Head of caudate nucleus (tissue), 42 donors: Measurements from ENCODE around the gene HIVEP1.

ENCODE experiments used
- DNase-seq, 42 donors: peaks; one replicate each; pipeline versions ENCODE4 v3.0.0 to v3.0.0-alpha.2; 2020 to 2021; ENCODE audit warnings: mixed read lengths in 7 of 42
- intact Hi-C: fragments of 100-400 bp; cut with DNase I; formaldehyde crosslinking; loops from one replicate; pipeline ENCODE4 v1.15.0; 2022

HIVEP1 gene

DNA sequence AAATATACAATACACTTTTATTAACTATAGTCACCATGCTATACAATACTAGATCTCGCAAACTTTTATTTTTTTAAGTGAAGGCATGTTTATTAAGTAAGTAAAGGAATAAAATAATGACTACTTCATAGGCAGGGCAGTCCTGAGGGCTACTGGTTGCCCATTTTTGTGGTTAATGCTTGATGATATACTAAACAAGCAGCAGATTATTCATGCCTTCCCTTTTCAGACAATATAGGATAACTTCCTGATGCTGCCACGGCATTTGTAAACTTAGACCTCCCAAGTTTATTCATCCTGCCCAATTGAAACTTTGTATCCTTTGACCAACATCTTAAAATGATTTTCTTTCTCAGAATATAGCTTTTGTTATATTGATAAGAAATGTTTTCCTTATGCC is 24.7 kb upstream of the HIVEP1 start:
- intact Hi-C loops: no loop called here
- no peak for DNase-seq

DNA sequence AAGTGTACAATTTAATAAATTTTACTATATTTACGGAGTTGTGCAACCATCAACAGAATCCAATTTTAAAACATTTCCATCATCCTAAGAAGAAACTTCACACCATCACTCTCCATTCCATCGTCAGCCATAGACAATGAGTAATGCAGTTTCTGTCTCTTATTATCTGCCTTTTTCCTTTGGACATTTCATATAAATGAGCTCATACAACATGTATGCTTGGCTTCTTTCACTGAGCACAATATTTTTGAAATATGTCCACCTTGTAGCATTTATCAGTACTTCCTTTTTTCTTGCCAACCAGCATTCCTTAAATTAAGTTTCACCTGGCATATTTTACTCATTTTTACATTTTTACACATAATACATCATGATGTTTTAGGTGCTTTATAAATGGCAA is 22.7 kb upstream of the HIVEP1 start:
- intact Hi-C loops: no loop called here
- no peak for DNase-seq

DNA sequence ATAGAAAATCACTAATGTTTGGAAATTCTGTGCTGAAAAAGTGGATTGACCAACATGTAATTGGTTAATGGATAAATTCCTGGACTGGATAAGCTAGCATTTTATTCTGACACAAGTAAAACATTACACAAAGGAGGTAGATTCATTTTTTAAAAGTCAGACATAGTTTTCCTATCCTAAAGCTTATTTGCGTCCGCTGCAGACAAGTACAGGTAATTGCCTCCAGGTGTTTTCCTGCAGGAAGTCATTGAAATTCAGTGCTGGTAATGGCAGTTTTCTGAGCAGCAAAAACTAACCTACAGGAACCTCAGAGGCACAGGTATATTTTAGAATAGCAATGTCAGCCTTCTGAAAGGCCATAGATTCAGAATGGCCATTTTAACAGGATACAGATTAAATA is 20.0 kb upstream of the HIVEP1 start:
- intact Hi-C loops: no loop called here
- DNase-seq: no peak

DNA sequence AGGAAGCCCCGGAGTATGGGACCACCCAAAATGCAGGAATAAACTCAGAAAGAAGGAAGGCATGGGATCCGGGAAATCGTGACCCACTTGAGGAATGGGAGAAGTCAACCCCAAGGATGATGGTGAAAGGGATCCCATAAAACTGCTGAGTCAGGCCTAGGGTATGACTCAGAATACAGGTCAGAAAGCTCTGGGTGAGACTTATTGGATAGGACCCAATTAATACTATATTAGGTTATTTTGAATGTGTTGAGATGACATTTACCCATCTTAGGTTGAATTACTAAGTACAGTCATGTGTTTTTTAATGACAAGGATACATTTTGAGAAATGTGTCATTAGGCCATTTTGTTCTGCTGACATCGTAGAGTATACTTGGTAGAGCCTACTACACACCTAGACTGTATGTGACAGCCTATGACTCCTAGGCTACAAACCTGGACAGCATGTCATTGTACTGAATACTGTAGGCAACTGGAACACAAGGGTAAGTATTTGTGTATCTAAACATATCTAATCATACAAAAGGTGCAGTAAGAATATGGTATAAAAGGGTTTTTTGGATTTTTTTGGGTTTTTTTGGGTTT is 17.1 kb upstream of the HIVEP1 start:
- no peak for DNase-seq
- intact Hi-C loops: no loop called here

DNA sequence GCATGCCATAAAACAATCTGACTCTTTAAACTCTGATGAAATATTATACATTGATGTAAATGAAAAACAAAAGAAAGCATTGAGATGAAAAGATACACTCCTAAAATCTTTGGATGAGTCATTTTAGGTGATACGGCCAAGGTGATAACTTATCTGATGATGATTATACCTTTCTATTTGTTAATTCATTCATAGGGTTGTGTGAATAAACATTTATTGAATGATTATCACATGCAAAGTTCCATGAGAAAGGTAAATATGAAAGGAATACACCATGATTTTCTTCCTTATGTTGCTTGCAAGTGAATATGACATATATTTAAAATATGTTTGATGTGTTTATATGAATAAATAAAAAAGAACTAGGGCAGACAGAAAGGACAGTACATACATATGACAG is 15.4 kb upstream of the HIVEP1 start:
- intact Hi-C loops: no loop called here
- no peak for DNase-seq

DNA sequence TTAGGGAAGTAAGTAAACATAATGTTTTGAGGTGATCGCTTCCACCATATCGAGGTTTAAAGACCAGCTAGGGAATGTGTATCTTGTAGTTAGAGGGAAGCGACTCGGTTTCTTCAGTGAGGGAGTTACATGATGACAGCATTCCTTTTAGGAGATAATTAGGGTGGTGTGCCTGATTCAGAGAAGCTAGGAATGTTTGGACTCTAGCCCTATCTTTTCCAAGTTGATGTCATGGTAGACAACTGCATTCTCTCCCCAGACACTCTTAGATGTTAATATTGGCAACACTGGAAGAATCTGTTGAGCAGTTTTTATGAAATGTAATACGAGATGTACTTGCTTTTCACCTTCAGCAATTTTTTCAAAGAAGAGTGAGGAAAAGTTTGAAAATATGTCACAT is 12.9 kb upstream of the HIVEP1 start:
- DNase-seq: no peak
- intact Hi-C loops: no loop called here

DNA sequence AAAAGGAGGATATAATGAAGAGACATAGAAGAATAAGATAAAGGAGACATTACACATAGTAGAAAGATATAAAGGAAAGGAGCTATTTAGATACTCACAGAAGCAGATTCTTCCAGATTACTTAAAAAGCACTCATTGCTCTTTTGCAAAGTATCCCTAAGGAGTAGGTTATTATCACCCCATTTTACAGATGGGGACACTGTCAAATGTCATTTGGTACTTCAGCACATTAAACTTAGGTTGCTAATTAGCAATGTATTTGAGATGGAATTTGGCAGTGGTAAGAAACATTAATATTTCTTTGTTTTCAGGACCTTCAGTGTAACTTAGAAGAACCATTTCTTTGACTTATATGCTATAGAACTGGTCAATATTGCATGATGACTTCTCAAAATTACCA is 11.9 kb upstream of the HIVEP1 start:
- DNase-seq: no peak
- intact Hi-C loops: no loop called here

DNA sequence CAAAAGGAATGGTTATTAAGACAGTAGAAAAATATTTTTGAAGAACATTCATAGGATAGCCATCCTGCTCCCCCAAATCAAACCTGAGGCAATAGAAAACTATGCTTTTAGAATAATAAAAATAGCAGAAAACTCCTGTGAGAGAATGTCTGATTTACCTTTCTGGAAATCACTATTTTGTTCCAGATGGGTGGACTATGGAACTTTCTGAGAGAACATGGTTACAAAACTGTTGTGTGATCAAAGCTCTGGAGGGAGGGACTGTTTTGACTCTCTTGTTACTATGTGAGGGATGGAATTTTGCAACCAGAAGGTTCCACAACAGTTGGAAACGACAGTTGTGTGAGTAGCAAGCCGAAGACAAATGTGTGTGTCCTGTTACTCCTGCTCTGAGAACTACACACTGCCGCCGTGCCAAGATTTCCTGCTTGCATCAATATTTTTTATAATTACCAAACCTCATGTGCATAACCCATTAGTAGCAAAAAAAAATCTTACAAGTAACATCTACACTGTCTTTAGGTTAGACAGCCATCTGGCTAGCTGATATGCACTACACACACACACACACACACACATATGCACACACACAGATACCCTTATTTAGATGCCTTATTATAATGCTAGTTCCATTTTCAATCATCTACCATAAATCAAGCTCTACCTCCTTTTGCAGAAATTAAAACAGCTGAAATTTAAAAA is 11.0 kb upstream of the HIVEP1 start:
- no peak for DNase-seq
- intact Hi-C loops: no loop called here

DNA sequence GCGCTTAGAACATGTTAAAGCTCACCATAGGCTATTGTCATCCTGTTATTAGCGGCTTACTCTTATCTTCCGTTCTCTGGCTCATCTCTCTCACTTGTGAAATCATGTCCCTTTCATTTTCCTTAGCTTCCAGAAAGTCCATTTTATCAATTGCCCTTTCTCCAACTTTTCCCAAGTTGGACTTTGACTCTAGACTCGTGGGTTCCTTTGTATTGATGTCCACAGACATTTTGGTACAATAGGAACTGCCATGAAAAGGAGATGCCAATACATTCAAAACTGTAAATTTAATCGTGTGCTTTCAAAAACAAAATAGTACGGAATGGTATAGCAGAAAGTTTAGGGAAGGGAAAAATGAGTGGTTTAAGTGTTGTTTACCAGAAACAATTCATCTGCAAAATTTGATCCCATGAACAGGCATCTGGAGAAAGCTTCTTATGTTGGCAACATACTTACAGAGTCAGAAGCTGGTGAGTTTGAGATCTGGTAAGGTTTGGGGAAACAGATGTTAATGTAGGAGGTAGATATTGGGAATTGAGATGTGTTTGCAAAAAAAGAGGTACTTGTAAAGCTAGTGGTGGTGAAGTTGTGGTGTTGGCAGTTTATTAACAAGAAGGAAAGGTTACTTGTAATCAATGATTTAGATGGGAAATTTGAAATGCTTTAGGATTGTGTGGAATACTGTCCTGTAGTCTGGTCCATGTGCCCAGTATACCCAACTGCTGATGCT is 10.2 kb upstream of the HIVEP1 start:
- intact Hi-C loops: no loop called here
- DNase-seq: no peak

DNA sequence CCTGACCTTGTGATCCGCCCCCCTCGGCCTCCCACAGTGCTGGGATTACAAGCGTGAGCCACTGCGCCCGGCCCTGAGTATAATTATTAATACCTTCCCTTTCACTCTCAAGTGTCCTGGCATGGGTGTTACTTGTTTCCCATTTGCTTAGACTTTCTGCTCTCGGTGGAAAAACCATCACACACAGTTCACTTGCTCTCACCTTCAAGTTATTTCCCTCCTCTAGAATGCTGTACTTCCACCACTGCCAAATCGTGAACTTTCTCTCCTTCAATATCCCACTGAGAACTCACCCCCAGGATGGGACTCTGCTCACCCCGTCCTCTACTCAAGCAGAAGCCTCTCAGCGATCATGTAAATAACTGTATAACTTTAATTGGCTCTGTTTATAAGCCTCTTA is 4.6 kb upstream of the HIVEP1 start:
- DNase-seq: no peak
- intact Hi-C loops: no loop called here

DNA sequence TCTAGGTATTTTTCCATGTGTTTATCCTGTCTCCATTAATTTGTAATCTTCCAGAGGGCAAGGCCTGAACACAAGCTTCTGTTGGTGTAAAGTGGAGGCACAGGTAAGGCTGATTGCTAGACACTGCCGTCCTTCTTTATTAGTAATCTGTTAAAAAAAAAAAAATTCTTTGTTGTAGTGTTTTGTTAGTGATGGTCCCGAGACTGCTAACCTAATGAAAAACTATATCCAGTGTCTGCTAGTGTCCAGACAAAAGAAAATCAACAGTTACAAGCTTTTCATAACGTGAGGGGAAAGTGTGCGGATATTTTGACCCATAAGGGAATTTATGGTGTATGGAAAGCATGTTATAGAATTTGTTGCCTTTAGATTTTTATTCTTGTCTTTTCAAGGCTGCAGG is 4.2 kb upstream of the HIVEP1 start:
- DNase-seq: no peak
- intact Hi-C loops: no loop called here

DNA sequence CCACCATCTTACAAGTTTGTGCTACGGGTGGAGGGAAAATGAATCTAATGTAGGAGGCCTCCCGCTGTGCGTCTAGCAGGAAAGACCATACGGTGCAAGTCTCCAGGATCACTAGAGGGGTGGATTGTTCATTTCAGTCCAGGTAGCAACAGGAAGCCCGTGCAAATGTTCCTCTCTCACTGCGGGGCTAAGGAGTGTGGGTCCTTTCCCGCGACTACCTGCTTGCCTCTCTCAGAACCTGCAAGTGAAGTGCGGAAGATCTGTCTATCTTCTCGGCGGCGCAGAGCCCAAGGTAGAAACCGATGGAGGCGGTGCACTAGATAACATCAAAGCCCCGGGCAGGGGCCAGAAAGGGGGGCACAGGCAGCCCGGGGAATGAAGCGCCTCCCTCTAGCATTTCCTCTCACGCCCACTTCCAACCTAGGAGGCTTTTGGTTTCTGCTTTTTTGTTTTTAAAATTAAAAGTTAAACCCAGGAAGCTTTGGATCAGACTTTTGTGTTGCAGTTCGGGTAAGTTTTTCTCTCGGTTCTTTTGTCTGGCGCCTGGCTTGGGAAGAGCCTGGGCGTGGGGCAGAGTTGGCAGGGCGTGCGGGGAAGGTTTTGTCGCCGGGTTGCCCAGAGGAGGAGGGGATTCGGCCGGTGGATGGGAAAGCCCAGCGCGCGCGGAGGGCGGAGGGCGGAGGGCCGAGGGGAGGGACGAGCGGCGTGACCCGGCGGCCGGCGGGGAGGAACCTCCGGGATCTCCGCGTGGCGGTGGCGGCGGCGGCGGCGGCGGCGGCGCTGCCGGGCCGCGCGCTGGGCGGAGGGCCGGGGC is 3.5 kb upstream of the HIVEP1 start:
- intact Hi-C loops: no loop called here
- DNase-seq: peak; percentile 19 to 90 (median 76)

DNA sequence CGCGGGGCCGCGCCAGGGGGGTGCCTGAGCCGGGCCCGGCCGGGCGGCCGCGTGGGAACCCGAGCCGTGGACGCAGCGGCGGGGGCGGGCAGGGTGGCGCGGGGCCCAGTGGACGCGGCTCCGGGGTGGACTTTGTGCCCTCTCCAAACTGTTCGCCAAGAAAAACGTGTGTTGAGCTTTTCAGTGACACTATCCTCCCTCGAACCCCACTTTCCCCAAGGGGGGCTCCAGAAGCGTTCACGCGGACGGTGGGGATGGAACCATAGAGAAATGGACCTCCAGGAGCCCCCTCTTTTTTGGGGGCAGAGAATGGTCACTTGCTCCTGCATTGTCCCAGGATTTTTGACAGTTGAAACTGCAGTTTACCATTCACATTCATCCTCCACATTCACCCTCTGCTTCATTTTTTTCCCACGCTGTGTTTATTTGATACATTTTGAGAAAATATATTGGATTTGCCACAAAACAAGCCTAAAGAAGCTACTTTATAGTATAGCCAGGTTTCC is 2.9 kb upstream of the HIVEP1 start:
- intact Hi-C loops: no loop called here
- DNase-seq: peak in 1 of 42 donors; percentile 77

DNA sequence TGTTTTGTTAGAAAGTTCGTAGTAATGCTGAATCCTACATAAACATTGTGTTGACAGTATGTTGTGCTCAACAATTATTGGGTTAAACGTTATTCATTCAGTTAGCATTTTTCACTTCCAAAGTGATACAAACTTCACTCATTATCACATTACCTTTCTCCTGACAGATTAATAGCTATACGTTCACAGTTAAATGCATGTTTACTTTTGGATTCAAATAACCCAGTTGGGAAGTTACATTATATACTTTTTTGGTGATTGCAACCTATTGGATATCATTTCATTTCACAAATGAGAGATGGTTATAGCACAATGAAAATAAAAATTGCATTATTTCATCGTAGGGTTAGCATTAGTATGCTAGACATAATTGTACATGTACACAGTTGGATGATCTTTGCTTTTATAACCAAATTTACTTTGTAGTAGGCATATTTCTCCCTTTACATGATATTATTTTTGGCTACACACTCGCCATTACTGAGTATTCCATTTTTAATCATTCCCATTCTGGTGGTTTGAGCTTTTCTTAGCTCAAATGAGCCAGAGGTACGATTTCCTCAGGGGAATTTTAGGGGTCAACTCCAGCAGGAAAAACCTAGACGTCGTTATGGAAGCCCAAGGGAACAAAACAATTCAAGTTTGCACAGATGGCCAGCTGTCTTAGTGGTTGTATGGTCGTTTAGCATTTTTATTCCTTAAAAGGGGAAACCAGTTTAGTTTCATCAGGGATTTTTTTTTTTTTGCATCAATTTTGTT is 2.1 kb upstream of the HIVEP1 start:
- intact Hi-C loops: loop anchor here (5.0 kb wide), 1 partner anchor 473 kb away; the partner anchor contains the start of gene TMEM170B
- no peak for DNase-seq

DNA sequence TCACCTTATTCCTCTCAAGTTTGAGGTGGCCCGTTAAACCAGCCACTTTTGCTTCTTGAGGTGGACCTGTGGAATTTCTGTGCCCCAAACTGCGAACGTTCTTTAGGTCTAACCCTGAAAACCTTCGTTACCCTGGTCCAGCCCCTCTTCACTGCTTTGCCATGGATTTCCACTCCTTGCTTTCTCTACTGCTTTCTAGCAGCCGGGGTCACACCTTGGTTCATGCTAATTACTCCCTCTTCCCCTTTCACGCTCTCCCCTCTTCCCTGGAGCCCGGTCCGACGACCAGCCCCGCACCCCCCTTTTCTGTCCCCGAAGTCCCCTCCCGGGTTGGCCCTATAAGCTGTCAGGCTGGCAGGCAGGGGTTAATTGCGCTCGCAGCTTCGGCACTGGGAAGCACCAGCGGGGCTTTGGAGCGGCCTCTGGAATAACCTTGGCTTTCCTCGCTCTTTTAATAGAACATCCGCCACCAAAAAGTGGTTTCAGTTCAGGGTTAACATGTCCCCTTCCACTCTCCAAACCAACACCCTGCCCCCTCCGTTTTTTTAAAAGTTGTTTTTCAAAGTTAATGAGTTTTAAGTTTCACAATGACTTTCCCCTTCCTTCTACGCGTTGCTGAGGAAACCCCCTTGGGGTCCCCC is 1.4 kb upstream of the HIVEP1 start:
- intact Hi-C loops: loop anchor here (5.0 kb wide), 1 partner anchor 473 kb away; the partner anchor contains the start of gene TMEM170B
- DNase-seq: peak; percentile 39 to 84 (median 66)

DNA sequence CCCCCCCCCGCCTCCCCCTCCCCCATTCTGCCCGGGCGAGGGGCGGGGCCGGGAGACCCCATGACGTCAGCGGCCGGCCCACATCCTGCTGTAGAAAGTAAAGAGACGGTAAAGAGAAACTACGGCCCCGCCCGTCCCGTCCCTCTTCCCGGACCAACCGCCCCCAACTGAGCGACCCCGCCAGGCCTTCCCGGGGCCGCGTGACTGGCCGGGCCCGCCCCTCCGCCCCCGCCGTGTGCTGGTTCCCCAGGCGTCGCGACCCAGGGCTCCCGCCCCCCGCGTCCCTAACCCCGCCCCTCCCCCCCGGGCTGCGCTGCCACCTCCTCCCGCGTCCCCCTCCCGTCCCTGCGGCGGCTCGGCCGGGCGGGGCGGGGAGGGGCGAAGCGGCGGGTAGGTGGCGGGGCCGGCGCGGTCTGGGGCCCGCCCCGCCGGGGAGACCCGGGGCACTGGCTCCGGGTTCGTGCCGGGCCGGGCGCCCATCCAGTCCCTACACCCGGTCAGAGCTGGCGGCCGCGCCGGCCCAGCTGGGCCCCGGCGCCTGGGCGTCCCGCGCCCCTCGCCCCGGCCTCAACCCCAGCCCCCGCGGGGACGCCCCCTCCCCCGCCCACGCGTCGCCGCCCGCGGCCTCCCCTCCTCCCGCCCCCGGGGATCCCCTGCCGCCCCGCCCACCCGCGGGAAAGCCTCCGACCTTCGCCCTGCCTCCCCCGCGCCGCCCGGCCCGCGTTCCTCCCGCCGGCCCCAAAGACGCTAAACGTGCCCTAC is 655 bp upstream of the HIVEP1 start:
- DNase-seq: peak; percentile 87 to 97 (median 92)
- intact Hi-C loops: loop anchor here (5.0 kb wide), 1 partner anchor 474 kb away; the partner anchor contains the start of gene TMEM170B

DNA sequence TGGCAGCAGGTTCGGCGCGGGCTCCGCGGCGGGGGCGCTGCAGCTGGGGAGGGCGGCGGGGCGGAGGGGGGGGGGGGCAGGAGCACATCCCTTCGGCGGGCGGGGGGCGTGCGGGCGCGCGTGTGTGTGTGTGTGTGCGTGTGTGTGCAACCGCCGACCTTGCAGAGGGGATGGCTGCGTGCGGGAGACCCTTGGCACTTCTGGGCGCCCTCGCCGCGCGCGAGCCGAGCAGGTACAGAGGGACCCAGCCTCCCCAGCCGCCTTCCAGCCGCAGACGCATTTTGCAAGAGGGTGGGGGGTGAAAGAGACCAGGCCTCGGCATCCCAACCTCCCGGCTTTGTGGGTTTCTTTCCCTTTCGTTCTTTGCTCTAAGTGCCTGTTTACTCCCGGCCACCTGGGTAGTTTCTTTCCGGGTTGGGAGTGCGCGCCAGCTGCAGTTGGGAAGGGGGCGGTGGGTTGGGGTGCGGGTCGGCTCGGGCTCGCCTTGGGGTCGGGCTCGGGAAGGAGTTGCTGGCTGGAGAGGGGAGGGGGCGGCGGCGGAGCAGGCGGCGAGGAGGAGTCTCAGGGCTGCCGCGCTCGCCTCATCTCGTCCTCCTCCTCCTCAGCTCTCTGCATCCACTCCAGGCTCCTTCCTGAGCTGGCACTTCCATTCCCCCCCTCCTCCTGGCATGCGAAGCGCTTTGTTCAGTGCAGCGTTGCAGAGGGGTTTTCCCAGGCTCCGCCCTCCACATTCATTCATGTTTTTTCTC is 620 bp downstream of the HIVEP1 start:
- intact Hi-C loops: loop anchor here (5.0 kb wide), 1 partner anchor 475 kb away; the partner anchor contains the start of gene TMEM170B
- DNase-seq: peak; percentile 45 to 85 (median 72)
